Kidney capillary endothelial cell (primary cell): Measurements from ENCODE around the gene PSMD2.

Experiments used
- DNase-seq: peaks from one replicate; pipeline ENCODE4 v3.0.0-alpha.2; 2018; ENCODE audit warnings: low spot score

PSMD2 gene

GRCh38 chr3:184357248-184358123, 58.4 kb downstream of the PSMD2 start:
- no peak for DNase-seq

DNA sequence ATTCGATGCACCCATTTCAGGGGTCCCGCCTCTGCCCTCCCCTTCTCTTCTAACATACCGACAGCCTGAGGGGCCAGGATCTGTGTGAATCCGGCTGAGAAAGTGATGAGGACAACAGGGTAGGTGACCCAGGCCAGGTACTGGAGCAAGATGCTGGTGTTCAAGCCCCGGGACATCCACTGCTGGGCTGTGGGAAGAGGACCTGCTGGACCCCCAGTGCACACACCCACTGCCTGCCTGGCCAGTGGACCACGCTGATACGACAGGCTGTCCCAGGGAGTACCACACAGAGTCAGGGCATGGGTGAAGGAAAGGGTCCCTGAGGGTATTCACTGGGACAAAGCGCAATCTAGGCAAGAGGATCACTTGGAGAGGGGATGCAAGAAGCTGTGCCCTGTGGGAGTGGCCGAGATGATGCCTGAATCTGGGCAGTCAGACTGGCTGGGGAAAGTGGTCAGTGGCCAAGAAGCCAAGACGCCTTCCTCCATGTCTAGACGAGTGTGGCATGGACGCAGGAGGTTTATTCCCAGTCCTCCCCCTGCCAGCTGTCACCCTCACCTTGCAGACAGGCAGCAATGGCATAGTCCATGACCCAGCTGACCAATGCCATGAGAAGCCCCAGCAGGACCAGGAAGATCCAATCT, 59.2 kb downstream of the PSMD2 start:
- DNase-seq: no peak
